HEK293 (cell line): ENCODE measurements around the gene GAS2L3.
A peak's percentile ranks its signal among the peaks of the same experiment; 100 is the strongest.

Experiments
- CTCF ChIA-PET: fragments of 350-600 bp; formaldehyde crosslinking; extraction: SDS; loops from one replicate; lab custom pipeline; 2021; ENCODE audit warnings: antibody characterized with exemption; lab: Yijun Ruan, JAX
- POLR2A ChIA-PET: fragments of 300-600 bp; formaldehyde crosslinking; extraction: SDS; loops from one replicate; lab custom pipeline; 2020; ENCODE audit warnings: antibody characterized with exemption, inconsistent platforms; lab: Yijun Ruan, JAX
- H3K27ac ChIP-seq: fragments of 200-500 bp; sonication (Bioruptor generic); 2 replicates; pipeline ENCODE4 v1.5.1; 2014; ENCODE audit warnings: low read depth, low read length, control low read depth, inconsistent platforms; ENCODE audit errors: extremely low read depth
- H3K36me3 ChIP-seq, 2 experiments: fragments of 200-500 bp in 1 of 2; sonication (Bioruptor generic) in 1 of 2; 1 replicate in 1 of 2; 2 replicates in 1 of 2; pipeline ENCODE4 v1.5.1; 2014 to 2017; ENCODE audit warnings: inconsistent platforms in 2 of 2, low read length in 2 of 2; ENCODE audit not compliant: control insufficient read depth in 2 of 2, insufficient read depth in 1 of 2
- H3K4me1 ChIP-seq: fragments of 200-500 bp; sonication (Bioruptor generic); 2 replicates; pipeline ENCODE4 v1.5.1; 2014; ENCODE audit warnings: mild to moderate bottlenecking, low read length, inconsistent platforms; ENCODE audit not compliant: control insufficient read depth, insufficient read depth
- H3K4me3 ChIP-seq: 2 replicates; pipeline ENCODE4 v1.5.1; 2011; ENCODE audit warnings: low read depth, mild to moderate bottlenecking, control low read depth, low read length, moderate library complexity
- H3K9me3 ChIP-seq: fragments of 200-500 bp; sonication (Bioruptor generic); 2 replicates; pipeline ENCODE4 v1.5.1; 2014; ENCODE audit warnings: low read depth, low read length, inconsistent platforms; ENCODE audit not compliant: control insufficient read depth, insufficient read depth
- GLI4 ChIP-seq: fragments of 450-650 bp; formaldehyde crosslinking; IDR thresholded peaks from 2 replicates; pipeline ENCODE4 v1.5.1; 2016; ENCODE audit warnings: missing biosample characterization, missing genetic modification characterization
- INSM2 ChIP-seq: fragments of 450-650 bp; formaldehyde crosslinking; IDR thresholded peaks from 2 replicates; pipeline ENCODE4 v1.5.1; 2016; ENCODE audit warnings: missing biosample characterization, missing genetic modification characterization
- KLF10 ChIP-seq: fragments of 450-650 bp; IDR thresholded peaks from 2 replicates; pipeline ENCODE4 v1.5.1; 2018; ENCODE audit warnings: missing biosample characterization, mild to moderate bottlenecking, missing genetic modification characterization
- MZF1 ChIP-seq: fragments of 450-650 bp; formaldehyde crosslinking; IDR thresholded peaks from 2 replicates; pipeline ENCODE4 v1.5.1; 2017; ENCODE audit warnings: missing biosample characterization, missing genetic modification characterization, borderline replicate concordance
- PRDM4 ChIP-seq: fragments of 450-650 bp; formaldehyde crosslinking; IDR thresholded peaks from 2 replicates; pipeline ENCODE4 v1.5.1; 2017; ENCODE audit warnings: missing biosample characterization, missing genetic modification characterization
- REPIN1 ChIP-seq: fragments of 450-650 bp; formaldehyde crosslinking; IDR thresholded peaks from 2 replicates; pipeline ENCODE4 v1.5.1; 2017; ENCODE audit warnings: missing biosample characterization, missing genetic modification characterization, low read depth
- TRIM28 ChIP-seq: IDR thresholded peaks from 2 replicates; pipeline ENCODE4 v1.6.1; 2011; ENCODE audit warnings: low read length, control low read depth, borderline replicate concordance
- YY1 ChIP-seq: fragments of 450-650 bp; formaldehyde crosslinking; IDR thresholded peaks from 2 replicates; pipeline ENCODE4 v1.5.1; 2018; ENCODE audit warnings: missing biosample characterization, missing genetic modification characterization
- ZBTB17 ChIP-seq: fragments of 450-650 bp; formaldehyde crosslinking; IDR thresholded peaks from 2 replicates; pipeline ENCODE4 v1.5.1; 2016; ENCODE audit warnings: missing biosample characterization, missing genetic modification characterization
- ZBTB48 ChIP-seq: fragments of 450-650 bp; formaldehyde crosslinking; IDR thresholded peaks from 2 replicates; pipeline ENCODE4 v1.5.1; 2016; ENCODE audit warnings: missing biosample characterization, missing genetic modification characterization
- ZBTB49 ChIP-seq: fragments of 450-650 bp; formaldehyde crosslinking; IDR thresholded peaks from 2 replicates; pipeline ENCODE4 v1.5.1; 2016; ENCODE audit warnings: missing biosample characterization, missing genetic modification characterization, low read depth
- ZBTB6 ChIP-seq: fragments of 450-650 bp; formaldehyde crosslinking; IDR thresholded peaks from 2 replicates; pipeline ENCODE4 v1.5.1; 2017; ENCODE audit warnings: missing biosample characterization, missing genetic modification characterization
- ZFHX2 ChIP-seq: fragments of 450-650 bp; formaldehyde crosslinking; conservative IDR thresholded peaks from 2 replicates; pipeline ENCODE4 v1.5.1; 2016; ENCODE audit warnings: missing biosample characterization, missing genetic modification characterization
- ZNF146 ChIP-seq: fragments of 450-650 bp; formaldehyde crosslinking; IDR thresholded peaks from 2 replicates; pipeline ENCODE4 v1.5.1; 2016; ENCODE audit warnings: missing biosample characterization, missing genetic modification characterization
- ZNF155 ChIP-seq: fragments of 450-650 bp; formaldehyde crosslinking; IDR thresholded peaks from 2 replicates; pipeline ENCODE4 v1.5.1; 2016; ENCODE audit warnings: missing biosample characterization, missing genetic modification characterization
- ZNF26 ChIP-seq: fragments of 450-650 bp; formaldehyde crosslinking; IDR thresholded peaks from 2 replicates; pipeline ENCODE4 v1.5.1; 2016; ENCODE audit warnings: missing biosample characterization, missing genetic modification characterization
- ZNF335 ChIP-seq: fragments of 450-650 bp; formaldehyde crosslinking; conservative IDR thresholded peaks from 2 replicates; pipeline ENCODE4 v1.5.1; 2016; ENCODE audit warnings: missing biosample characterization, missing genetic modification characterization
- ZNF350 ChIP-seq: fragments of 450-650 bp; formaldehyde crosslinking; IDR thresholded peaks from 2 replicates; pipeline ENCODE4 v1.5.0; 2017; ENCODE audit warnings: missing biosample characterization, mild to moderate bottlenecking, missing genetic modification characterization
- ZNF366 ChIP-seq: fragments of 450-650 bp; formaldehyde crosslinking; conservative IDR thresholded peaks from 2 replicates; pipeline ENCODE4 v1.5.1; 2016; ENCODE audit warnings: missing biosample characterization, missing genetic modification characterization
- ZNF521 ChIP-seq: fragments of 450-650 bp; formaldehyde crosslinking; IDR thresholded peaks from 2 replicates; pipeline ENCODE4 v1.5.1; 2017; ENCODE audit warnings: missing biosample characterization, mild to moderate bottlenecking, missing genetic modification characterization
- ZNF530 ChIP-seq: fragments of 450-650 bp; formaldehyde crosslinking; IDR thresholded peaks from 2 replicates; pipeline ENCODE4 v1.5.1; 2016; ENCODE audit warnings: low read depth, missing biosample characterization, missing genetic modification characterization
- ZNF549 ChIP-seq: fragments of 450-650 bp; IDR thresholded peaks from 2 replicates; pipeline ENCODE4 v1.5.1; 2018; ENCODE audit warnings: missing biosample characterization, missing genetic modification characterization, mild to moderate bottlenecking, inconsistent platforms, moderate library complexity
- ZNF629 ChIP-seq: fragments of 450-650 bp; formaldehyde crosslinking; IDR thresholded peaks from 2 replicates; pipeline ENCODE4 v1.5.1; 2017; ENCODE audit warnings: missing biosample characterization, missing genetic modification characterization
- ZNF658 ChIP-seq: fragments of 450-650 bp; formaldehyde crosslinking; IDR thresholded peaks from 2 replicates; pipeline ENCODE4; 2016; ENCODE audit warnings: missing biosample characterization, missing genetic modification characterization
- ZNF664 ChIP-seq: fragments of 450-650 bp; formaldehyde crosslinking; IDR thresholded peaks from 2 replicates; pipeline ENCODE4 v1.5.1; 2016; ENCODE audit warnings: missing biosample characterization, missing genetic modification characterization
- ZSCAN18 ChIP-seq: fragments of 450-650 bp; formaldehyde crosslinking; IDR thresholded peaks from 2 replicates; pipeline ENCODE4 v1.5.1; 2016; ENCODE audit warnings: missing biosample characterization, missing genetic modification characterization

Gene GAS2L3

GRCh38 chr12:100574187-100575074, 947 bp downstream of the GAS2L3 start:
- Histone ChIP-seq H3K36me3 (peaks cover 0 to 8% of the 10 kb centered on the region in 2 experiments; a peak in 2 of 3 replicates), H3K27ac (peak overlapping the region; percentile 46; the same call in 1 of the 2 replicates), H3K9me3 (no peaks in the 10 kb centered on the region), H3K4me3 (peak overlapping the region; percentile 89), H3K4me1 (peaks cover 15% of the 10 kb centered on the region; the same call in 1 of the 2 replicates)
- CTCF ChIA-PET: interaction anchor here (0.6 to 3.0 kb wide), 2 partner anchors 20 to 758 kb away, joined by 3 to 13 read pairs; no protein-coding TSS in a partner anchor
- POLR2A ChIA-PET: no interaction called here
- TF ChIP-seq ZNF26 (tag by site-specific recombination) (no peak), ZNF521 (no peak), ZBTB49 (tag by site-specific recombination) (no peak), ZBTB17 (tag by site-specific recombination) (peak; percentile 47), YY1 (tag by site-specific recombination) (no peak), ZNF549 (tag by site-specific recombination) (no peak), ZNF366 (tag by site-specific recombination) (peak; percentile 44; the same call in 1 of the 2 replicates), INSM2 (0 out of 2 replicates have a peak, but pooled peaks have one; percentile 48), ZNF664 (tag by site-specific recombination) (no peak), ZNF155 (tag by site-specific recombination) (no peak), ZBTB6 (tag by site-specific recombination) (peak; percentile 52; the same call in 1 of the 2 replicates), REPIN1 (tag by site-specific recombination) (no peak), ZNF530 (tag by site-specific recombination) (no peak), ZNF629 (peak; percentile 30; the same call in 1 of the 2 replicates), ZBTB48 (tag by site-specific recombination) (peak; percentile 51; the same call in 1 of the 2 replicates), ZNF335 (peak; percentile 29), ZNF658 (no peak), GLI4 (tag by site-specific recombination) (no peak), ZFHX2 (tag by site-specific recombination) (peak; percentile 87), ZNF146 (tag by site-specific recombination) (no peak), MZF1 (tag by site-specific recombination) (peak; percentile 79; the same call in 1 of the 2 replicates), KLF10 (tag by site-specific recombination) (0 out of 2 replicates have a peak, but pooled peaks have one; percentile 9), ZNF350 (tag by site-specific recombination) (no peak), ZSCAN18 (tag by site-specific recombination) (no peak), TRIM28 (0 out of 2 replicates have a peak, but pooled peaks have one; percentile 35), PRDM4 (peak; percentile 3; the same call in 1 of the 2 replicates)
